ENCODE measurements around the gene SH3D19.
"Not testable (repeated sequence)": the region's sequence is repeated elsewhere in the genome, so short reads cannot be mapped to it uniquely, and the experiment has no call there.

SH3D19 gene

DNA sequence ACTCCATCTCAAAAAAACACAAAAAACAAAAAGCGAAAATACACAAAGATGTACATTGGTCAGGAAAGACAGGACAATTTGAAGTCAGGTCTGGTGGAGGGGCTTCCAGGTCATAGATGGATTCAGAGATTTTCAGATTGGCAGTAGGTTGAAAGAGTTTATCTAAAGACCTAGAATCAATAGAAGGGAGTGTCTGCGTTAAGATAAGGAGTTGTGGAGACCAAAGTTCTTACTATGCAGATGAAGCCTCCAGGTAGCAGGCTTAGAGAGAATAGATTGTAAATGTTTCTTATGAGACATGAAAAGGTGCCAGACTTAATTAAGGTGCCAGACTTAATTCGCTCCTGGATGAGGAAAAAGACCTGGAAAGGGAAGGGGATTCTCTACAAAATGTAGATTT lies 232.9 kb downstream of the SH3D19 start:
- DNase-seq: no peak

DNA sequence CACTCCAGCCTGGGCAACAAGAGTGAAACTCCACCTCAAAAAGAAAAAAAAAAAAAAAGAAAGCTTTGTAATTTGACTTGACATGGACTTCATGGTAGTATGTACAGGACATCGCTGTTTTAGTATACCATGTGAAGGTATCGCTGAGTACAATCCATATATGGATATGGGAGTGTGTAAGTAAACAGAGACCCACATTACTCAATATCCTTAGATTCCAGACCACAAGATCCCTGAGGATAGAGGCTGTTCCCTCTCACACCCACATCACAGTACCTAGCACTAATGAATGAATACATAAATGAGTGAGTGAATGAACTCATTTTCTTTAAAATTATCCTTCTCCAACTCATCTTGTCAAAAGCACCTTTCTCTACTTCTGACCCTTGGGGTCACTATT lies 234.4 kb downstream of the SH3D19 start:
- no peak for DNase-seq

DNA sequence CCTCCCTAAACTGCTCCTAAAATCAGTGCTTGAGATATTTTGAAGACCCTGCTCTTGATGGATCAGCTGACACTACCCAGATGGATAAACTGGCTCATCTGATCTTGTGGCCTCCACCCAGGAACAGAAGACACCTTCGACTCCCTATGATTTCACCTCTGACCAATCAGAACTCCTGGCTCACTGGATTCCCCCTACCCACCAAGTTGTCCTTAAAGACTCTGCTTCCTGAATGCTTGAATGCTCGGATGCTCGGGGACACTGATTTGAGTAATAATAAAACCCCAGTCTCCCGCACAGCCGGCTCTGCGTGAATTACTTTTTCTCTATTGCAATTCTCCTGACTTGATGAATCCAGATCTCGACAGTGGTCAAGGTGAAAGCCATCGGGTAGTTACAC lies 237.9 kb downstream of the SH3D19 start:
- DNase-seq: no peak

DNA sequence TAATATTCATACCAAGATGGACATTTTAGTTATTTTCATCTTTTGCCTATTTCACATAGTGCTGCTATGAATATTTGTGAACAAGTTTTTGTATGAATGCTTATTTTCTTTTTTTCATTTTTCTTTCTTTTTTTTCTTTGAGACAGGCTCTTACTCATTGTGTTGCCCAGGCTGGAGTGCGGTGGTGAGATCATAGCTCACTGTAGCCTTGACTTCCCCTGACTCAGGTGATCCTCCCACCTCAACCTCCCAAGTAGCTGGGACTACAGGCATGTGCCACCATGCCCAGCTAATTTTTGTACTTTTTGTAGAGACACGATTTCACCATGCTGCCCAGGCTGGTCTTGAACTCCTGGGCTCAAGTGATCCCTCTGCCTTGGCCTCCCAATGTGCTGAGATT lies 247.4 kb downstream of the SH3D19 start:
- DNase-seq: not testable (repeated sequence)

DNA sequence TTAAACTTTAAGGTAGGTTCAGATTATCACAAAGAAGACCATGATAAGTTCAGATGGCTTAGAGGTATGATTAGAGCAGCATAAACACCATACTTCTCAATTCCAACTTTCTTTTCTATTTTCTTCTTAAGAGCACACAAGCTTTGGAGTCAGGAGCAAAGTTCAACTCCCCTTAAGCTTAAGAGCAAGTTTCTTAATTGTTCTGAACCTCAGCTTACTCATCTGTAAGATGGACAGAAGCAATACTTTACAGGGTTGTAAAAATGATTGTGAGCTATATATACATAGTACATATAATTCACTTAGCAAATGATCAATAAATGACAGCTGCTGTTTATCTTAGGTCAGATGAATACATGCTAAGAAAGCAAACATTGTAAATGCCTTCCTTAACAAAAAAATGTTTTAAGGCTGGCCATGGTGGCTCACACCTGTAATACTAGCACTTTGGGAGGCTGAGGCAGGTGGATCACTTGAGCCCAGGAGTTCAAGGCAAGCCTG lies 250.9 kb downstream of the SH3D19 start:
- DNase-seq: no peak

Measured in DMS79 (cell line).